Calu3 (cell line): ENCODE results near the gene SLC6A2. TPM values are rescaled to one million over a fixed set of nuclear protein-coding genes. Genes with fewer than 3 reads are reported as not detected.

Source experiments
- BruUV-seq: library from RNA; stranded (reverse); fragments of 400-500 nt; replicated peaks from 2 replicates; lab custom pipeline; 2021; lab: Mats Ljungman, UMichigan
- CTCF ChIA-PET: fragments of 300-600 bp; sonication (Branson Sonifier 250); formaldehyde crosslinking; loops from one replicate; lab custom pipeline; 2022; ENCODE audit warnings: antibody characterized with exemption; lab: Charles Lee
- DNase-seq: peaks from one replicate; pipeline ENCODE4 v3.0.0; 2022
- H3K27ac Mint-ChIP-seq: one replicate; pipeline ENCODE4 v1.8.0; 2022; ENCODE audit warnings: mixed read lengths; ENCODE audit not compliant: unreplicated experiment
- H3K27me3 Mint-ChIP-seq: one replicate; pipeline ENCODE4 v1.8.0; 2022; ENCODE audit warnings: mixed read lengths; ENCODE audit not compliant: unreplicated experiment
- H3K36me3 Mint-ChIP-seq: one replicate; pipeline ENCODE4 v1.8.0; 2022; ENCODE audit warnings: mild to moderate bottlenecking, moderate library complexity, mixed read lengths; ENCODE audit not compliant: insufficient read depth, unreplicated experiment
- H3K4me1 Mint-ChIP-seq: one replicate; pipeline ENCODE4 v1.8.0; 2022; ENCODE audit warnings: mild to moderate bottlenecking, low read depth, mixed read lengths; ENCODE audit not compliant: unreplicated experiment
- H3K4me3 Mint-ChIP-seq: one replicate; pipeline ENCODE4 v1.8.0; 2022; ENCODE audit warnings: mild to moderate bottlenecking, low read depth, moderate library complexity, mixed read lengths; ENCODE audit not compliant: unreplicated experiment
- H3K9me3 Mint-ChIP-seq: one replicate; pipeline ENCODE4 v1.8.0; 2022; ENCODE audit warnings: low read depth, mixed read lengths; ENCODE audit not compliant: unreplicated experiment
- intact Hi-C: fragments of 100-400 bp; cut with micrococcal nuclease; formaldehyde crosslinking; loops from one replicate; pipeline ENCODE4 v1.10.0; 2022; ENCODE audit not compliant: unreplicated experiment
- total RNA-seq: library from RNA; stranded (reverse); gene quantifications from 2 replicates; pipeline ENCODE4 v1.2.3, GENCODE V29; 2022
- TF ChIP-seq, protein P1 (sequence below): fragments of 200-600 bp; IDR thresholded peaks from one replicate; pipeline ENCODE4 v1.8.0; 2022; ENCODE audit warnings: antibody characterized with exemption; ENCODE audit not compliant: unreplicated experiment

SLC6A2 gene
- total RNA-seq, 1 experiment from 2014 or later: not detected

DNA sequence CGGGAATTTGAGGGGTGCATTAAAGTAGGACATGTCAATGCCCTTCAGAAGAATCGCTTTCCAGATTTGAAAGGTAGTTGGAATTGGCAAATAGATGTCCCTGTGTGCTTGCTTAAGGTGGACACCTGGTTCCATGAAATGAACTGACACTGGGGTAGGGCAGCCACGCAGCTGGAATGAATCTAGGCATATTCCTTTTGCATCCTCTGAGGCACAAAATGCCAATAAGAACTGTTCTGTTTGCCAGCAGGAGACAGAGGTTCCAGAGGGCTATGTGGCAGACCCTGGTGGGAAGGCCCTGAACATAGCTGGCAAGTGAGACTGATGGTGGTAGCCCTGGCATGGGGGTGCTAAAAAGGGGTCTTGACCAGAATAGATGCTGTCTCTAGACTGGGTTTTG, 61.5 kb downstream of the SLC6A2 start:
- Mint-ChIP-seq H3K4me3 (no peak overlapping the region), H3K36me3 (no peaks in the 10 kb centered on the region), H3K4me1 (no peaks in the 10 kb centered on the region), H3K27ac (no peak overlapping the region), H3K9me3 (no peaks in the 10 kb centered on the region), H3K27me3 (peaks cover 53% of the 10 kb centered on the region)
- CTCF ChIA-PET: no interaction called here
- no TSS peak for BruUV-seq
- intact Hi-C loops: no loop called here
- DNase-seq: no peak
- TF ChIP-seq, protein P1, sequence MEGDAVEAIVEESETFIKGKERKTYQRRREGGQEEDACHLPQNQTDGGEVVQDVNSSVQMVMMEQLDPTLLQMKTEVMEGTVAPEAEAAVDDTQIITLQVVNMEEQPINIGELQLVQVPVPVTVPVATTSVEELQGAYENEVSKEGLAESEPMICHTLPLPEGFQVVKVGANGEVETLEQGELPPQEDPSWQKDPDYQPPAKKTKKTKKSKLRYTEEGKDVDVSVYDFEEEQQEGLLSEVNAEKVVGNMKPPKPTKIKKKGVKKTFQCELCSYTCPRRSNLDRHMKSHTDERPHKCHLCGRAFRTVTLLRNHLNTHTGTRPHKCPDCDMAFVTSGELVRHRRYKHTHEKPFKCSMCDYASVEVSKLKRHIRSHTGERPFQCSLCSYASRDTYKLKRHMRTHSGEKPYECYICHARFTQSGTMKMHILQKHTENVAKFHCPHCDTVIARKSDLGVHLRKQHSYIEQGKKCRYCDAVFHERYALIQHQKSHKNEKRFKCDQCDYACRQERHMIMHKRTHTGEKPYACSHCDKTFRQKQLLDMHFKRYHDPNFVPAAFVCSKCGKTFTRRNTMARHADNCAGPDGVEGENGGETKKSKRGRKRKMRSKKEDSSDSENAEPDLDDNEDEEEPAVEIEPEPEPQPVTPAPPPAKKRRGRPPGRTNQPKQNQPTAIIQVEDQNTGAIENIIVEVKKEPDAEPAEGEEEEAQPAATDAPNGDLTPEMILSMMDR: no peak

DNA sequence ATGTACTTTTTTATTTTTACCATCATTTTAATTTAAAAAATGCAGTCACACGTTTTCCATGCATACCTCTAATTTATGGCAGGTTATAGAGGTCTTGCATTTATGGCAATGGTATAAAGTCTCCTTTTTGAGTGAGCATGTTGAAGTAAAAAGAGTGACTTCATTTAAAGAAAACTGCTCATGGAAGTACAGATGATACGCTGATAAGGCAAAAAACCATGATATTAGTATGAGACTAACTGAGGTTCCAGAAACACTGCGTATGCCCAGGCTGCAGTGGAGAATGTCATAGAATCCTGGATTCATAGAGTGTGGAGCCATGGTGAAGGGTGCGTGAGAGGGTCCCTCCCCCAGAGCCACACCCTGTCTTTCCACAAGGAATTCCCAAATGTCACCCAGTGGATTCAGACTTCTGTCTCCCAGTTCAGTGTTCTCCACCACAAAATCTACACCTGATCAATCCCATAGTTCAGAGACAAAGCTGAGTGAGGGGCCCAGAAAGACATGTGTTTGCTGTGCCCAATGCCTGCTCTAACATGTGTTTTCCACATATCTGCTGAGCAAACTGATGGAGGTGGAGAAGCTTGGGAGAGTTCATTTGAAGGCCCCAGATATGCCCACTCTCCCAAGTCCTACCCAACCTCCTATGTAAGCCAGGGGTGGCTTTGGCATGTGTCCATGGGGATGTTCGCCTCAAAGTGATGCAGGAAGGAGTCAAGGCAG, 69.4 kb downstream of the SLC6A2 start:
- BruUV-seq: no TSS peak
- intact Hi-C loops: no loop called here
- peaks cover 2% of the 10 kb centered on the region for H3K9me3 Mint-ChIP-seq
- TF ChIP-seq, protein P1: no peak
- no peaks in the 10 kb centered on the region for H3K4me1 Mint-ChIP-seq
- H3K36me3 Mint-ChIP-seq: no peaks in the 10 kb centered on the region
- H3K27me3 Mint-ChIP-seq: peaks cover 46% of the 10 kb centered on the region
- H3K4me3 Mint-ChIP-seq: no peak overlapping the region
- H3K27ac Mint-ChIP-seq: no peak overlapping the region
- DNase-seq: no peak
- CTCF ChIA-PET: no interaction called here

GRCh38 chr16:55728797-55729196, 73.0 kb downstream of the SLC6A2 start:
- Mint-ChIP-seq H3K4me1 (no peaks in the 10 kb centered on the region), H3K9me3 (peaks cover 2% of the 10 kb centered on the region), H3K36me3 (no peaks in the 10 kb centered on the region), H3K27me3 (peaks cover 52% of the 10 kb centered on the region), H3K27ac (no peak overlapping the region), H3K4me3 (no peak overlapping the region)
- intact Hi-C loops: no loop called here
- no TSS peak for BruUV-seq
- CTCF ChIA-PET: no interaction called here
- DNase-seq: no peak
- TF ChIP-seq, protein P1: no peak

- DNase-seq: no peak
- no TSS peak for BruUV-seq
- Mint-ChIP-seq H3K4me3 (no peak overlapping the region), H3K4me1 (no peaks in the 10 kb centered on the region), H3K36me3 (no peaks in the 10 kb centered on the region), H3K9me3 (peaks cover 2% of the 10 kb centered on the region), H3K27ac (no peak overlapping the region), H3K27me3 (peaks cover 66% of the 10 kb centered on the region)
- intact Hi-C loops: no loop called here
- TF ChIP-seq, protein P1: no peak
- CTCF ChIA-PET: no interaction called here
Measured at GRCh38 chr16:55730115-55730514, 74.3 kb downstream of the SLC6A2 start.
